ENCODE data around the gene ERCC1.

ERCC1 gene

GRCh38 chr19:45405435-45406225 lies 18.1 kb downstream of the ERCC1 start:
- DNase-seq (ENCODE audit: low spot score), result peak; percentile 91

GRCh38 chr19:45404557-45405434 lies 18.9 kb downstream of the ERCC1 start, which contains the start of gene PPP1R13L:
TSS of gene PPP1R13L (minus strand) at chr19:45405069. CDS start at chr19:45398318, 6,751 bp downstream.
- DNase-seq (ENCODE audit: low spot score), result peak; percentile 94

- peak; percentile 88 for DNase-seq (ENCODE audit: low spot score)
Measured at GRCh38 chr19:45403781-45404556, 19.7 kb downstream of the ERCC1 start.

GRCh38 chr19:45403272-45403671 lies 20.4 kb downstream of the ERCC1 start:
- DNase-seq (ENCODE audit: low spot score), result no peak

- peak; percentile 63 for DNase-seq (ENCODE audit: low spot score)
Measured at GRCh38 chr19:45402298-45403061, 21.2 kb downstream of the ERCC1 start.

- no peak for DNase-seq (ENCODE audit: low spot score)
Measured at GRCh38 chr19:45401815-45402214, 21.9 kb downstream of the ERCC1 start.

- DNase-seq (ENCODE audit: low spot score), result no peak
Measured at GRCh38 chr19:45400192-45400591, 23.5 kb downstream of the ERCC1 start.

- no peak for DNase-seq (ENCODE audit: low spot score)
Measured at GRCh38 chr19:45395821-45396617, 27.7 kb downstream of the ERCC1 start.

- no peak for DNase-seq (ENCODE audit: low spot score)
Measured at GRCh38 chr19:45391871-45392665, 31.6 kb downstream of the ERCC1 start.

GRCh38 chr19:45391346-45391745 lies 32.4 kb downstream of the ERCC1 start:
- DNase-seq (ENCODE audit: low spot score), result peak; percentile 44

GRCh38 chr19:45385392-45386221 lies 38.1 kb downstream of the ERCC1 start:
- DNase-seq (ENCODE audit: low spot score), result no peak

GRCh38 chr19:45382426-45382825 lies 41.3 kb downstream of the ERCC1 start:
- no peak for DNase-seq (ENCODE audit: low spot score)

- DNase-seq (ENCODE audit: low spot score), result no peak
Measured at GRCh38 chr19:45380107-45380506, 43.6 kb downstream of the ERCC1 start.

GRCh38 chr19:45376045-45376724 lies 47.5 kb downstream of the ERCC1 start:
- peak; percentile 65 for DNase-seq (ENCODE audit: low spot score)

GRCh38 chr19:45370410-45371204 lies 53.1 kb downstream of the ERCC1 start, which contains the start of gene ERCC2:
TSS of gene ERCC2 (minus strand) at chr19:45370573. CDS start at chr19:45370540, 33 bp downstream.
- peak; percentile 100 for DNase-seq (ENCODE audit: low spot score)

- no peak for DNase-seq (ENCODE audit: low spot score)
Measured at GRCh38 chr19:45368737-45369340, 54.9 kb downstream of the ERCC1 start.

GRCh38 chr19:45368127-45368526 lies 55.6 kb downstream of the ERCC1 start:
- no peak for DNase-seq (ENCODE audit: low spot score)
